GM19438 (cell line): ENCODE data around the gene HEXD.
"Not testable (repeated sequence)": the region's sequence is repeated elsewhere in the genome, so short reads cannot be mapped to it uniquely, and the experiment has no call there.

Experiments
- ATAC-seq: cut with Tn5 transposase; IDR thresholded peaks from one replicate; pipeline ENCODE4 v1.9.1; 2021; ENCODE audit warnings: low read depth; ENCODE audit not compliant: unreplicated experiment

Gene HEXD

GRCh38 chr17:82452162-82452561 lies 34.0 kb downstream of the HEXD start:
- no peak for ATAC-seq

GRCh38 chr17:82453151-82453550 lies 35.0 kb downstream of the HEXD start:
- not testable (repeated sequence) for ATAC-seq

DNA sequence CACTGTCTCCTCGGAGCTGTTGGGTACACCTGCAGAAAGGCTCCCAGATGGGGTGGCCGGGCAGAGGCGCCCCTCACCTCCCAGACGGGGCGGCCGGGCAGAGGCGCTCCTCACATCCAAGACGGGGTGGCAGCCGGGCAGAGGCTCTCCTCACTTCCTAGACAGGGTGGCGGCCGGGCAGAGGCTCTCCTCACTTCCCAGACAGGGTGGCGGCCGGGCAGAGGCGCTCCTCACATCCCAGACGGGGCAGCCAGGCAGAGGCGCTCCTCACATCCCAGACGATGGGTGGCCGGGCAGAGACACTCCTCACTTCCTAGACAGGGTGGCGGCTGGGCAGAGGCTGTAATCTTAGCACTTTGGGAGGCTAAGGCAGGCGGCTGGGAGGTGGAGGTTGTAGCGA lies 35.6 kb downstream of the HEXD start:
- not testable (repeated sequence) for ATAC-seq

- ATAC-seq: no peak
Measured at GRCh38 chr17:82457073-82457928, 39.2 kb downstream of the HEXD start.

- ATAC-seq: no peak
Measured at GRCh38 chr17:82457929-82458178, 39.7 kb downstream of the HEXD start.

GRCh38 chr17:82458179-82458884 lies 40.2 kb downstream of the HEXD start, which contains the start of gene NARF:
TSS of gene NARF (plus strand) at chr17:82458741. CDS start at chr17:82458804, 63 bp downstream.
- ATAC-seq: peak; percentile 96

DNA sequence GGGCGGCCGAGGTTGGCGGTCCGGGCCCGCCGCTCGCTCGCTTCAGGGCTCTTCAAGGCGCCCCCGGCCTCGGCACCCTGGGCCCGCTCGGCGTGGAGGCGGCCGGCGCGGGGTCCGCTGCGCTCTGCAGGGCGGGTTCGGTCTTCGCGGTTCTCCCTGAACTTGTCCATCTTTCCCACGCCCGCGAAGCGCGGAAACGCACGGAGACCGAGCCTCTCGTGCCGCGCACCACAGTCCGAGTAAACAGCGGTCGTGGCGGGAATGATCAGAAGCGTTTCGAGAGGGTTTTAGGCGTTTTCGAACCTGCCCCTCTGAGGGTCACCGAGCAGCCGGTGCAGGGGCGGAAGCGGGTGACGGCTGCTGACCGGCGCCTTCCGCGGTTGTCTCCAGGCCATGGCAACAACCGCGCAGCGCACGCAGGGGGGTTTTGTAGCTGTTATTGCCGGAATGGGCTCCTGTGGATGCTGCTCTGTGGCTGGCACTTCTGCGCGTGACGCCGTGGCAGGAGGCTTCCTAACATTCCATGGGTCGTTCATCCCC lies 40.8 kb downstream of the HEXD start:
- no peak for ATAC-seq

DNA sequence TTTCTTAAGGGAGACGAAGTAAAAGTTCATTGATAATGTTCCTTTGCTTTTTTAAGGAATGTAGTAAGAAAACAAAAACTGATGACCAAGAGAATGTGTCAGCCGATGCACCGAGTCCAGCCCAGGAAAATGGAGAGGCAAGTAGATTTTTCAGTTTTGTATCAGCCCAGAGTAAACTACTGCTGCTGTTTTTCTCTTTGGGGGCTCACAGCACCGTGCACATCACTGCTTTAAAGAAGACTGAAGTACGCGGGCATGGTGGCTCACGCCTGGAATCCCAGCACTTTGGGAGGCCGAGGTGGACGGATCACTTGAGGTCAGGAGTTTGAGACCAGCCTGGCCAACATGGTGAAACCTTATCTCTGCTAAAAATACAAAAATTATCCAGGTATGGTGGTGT lies 41.8 kb downstream of the HEXD start:
- not testable (repeated sequence) for ATAC-seq

DNA sequence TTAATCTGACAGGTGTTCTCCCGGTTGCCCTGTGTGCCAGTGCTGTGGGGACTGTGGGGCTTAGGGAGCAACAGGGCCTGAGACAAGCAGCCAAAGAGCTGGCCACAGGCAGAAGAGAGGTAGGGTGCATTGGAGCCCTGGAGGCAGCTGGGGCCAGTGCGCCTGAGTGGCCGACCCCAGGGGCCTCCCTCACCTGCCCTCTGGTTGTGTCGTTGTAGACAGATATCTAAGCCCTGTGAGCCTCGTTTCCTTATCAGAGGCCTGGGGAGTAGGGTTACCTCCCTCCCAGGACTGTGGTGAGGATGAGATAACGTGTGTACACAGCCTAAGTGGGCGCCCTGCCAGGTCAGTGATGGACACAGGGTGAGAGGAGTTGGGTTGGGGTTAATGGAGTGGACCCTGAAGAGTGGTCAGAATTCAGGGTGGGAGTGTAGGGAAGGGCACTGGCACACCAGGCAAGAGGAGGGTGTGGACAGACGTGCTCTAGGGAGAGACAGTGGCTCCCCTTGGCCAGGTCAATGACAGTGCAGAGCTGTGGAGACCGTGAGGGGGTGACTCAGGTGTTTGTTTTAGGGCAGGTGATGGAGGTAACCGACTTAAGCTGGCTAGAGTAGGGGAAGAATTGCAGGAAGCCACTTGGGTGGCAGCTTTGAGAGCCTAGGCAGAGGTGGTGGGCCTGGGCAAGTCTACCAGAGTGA lies 43.8 kb downstream of the HEXD start:
- no peak for ATAC-seq

GRCh38 chr17:82463391-82463790 lies 45.2 kb downstream of the HEXD start:
- no peak for ATAC-seq

DNA sequence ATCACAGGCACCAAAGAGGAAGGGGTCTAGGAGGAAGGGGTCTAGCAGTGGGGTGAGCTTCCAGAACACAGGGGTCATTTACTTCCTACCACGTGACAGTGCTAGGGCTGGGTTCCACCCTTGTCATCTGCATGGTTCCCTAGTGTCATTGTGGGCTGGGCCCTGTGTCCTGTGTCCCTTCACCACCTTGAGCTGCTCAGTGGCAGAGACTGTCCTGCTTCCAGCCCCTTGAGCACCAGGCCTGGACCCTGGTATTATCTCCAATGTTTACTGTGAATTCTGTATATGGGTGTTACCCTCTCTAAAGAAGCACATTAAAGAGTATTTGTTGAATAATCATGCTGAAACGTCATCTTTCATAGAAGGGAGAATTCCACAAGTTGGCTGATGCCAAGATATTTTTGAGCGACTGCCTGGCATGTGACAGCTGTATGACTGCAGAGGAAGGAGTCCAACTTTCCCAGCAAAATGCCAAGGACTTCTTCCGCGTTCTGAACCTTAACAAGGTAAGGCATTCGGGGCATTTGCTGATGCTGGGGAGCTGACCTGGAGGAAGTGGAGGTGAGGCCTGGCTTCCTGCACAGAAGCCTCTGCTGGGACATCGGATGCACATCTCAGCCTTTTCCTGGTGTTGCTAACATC lies 45.9 kb downstream of the HEXD start:
- no peak for ATAC-seq

DNA sequence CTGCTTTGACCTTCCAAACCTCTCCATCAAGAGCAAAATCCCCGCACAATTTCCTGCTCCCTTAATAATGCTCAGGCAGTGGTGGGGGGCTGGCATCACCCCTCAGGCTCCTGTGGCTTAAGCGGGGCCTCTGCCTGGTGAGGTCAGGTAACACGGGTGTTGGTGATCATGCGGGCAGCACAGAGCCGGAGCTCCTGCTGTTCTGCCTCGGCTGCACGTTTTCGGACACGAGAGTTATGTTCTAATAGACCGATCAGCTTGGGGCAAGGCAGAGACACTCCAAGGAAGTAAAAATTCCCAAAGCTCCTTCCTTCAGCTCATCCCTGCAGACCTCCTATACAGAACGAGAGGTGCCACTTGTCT lies 46.4 kb downstream of the HEXD start:
- ATAC-seq: no peak

DNA sequence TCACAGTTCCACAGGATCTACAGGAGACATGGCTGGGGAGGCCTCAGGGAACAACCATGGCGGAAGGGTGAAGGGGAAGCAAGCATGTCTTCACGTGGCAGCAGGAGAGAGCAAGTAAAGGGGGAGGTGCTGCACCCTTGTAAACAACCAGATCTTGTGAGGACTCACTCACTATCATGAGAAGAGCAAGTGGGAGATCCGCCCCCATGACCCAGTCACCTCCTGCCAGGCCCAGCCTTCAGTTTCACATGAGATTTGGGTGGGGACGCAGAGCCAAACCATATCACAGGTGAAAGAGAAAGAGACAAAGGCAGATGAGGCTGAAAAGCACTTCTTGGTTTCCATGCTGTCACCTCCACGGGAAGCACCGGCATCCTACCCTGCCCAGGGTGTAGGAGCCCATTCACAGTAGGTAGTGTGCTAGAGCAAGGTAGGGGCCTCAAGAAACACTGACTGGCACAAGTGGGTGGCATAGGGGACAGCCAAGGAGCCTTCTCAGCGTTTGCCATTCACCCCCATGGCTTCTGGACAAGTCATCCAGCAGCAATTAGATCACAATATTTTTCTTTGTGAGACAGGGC lies 47.0 kb downstream of the HEXD start:
- no peak for ATAC-seq

- no peak for ATAC-seq
Measured at GRCh38 chr17:82468692-82469091, 50.5 kb downstream of the HEXD start.

DNA sequence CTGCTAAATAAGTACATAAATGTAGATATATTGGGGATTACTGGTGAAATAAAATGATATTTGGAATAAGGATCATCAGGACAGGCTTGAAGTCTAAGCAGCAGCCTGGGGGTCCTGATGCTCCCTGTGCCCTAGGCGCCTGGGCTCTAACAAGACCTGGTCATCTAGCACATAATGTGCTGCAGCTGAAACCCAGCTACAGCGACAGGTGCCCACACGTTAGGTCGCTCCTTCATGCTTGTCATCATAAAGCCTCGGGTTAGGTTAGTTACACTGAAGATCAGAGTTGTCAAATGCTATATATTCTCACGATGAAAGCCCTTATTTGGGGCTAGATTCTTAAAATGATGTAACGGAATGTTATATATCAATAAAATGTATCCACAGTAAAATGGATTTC lies 51.9 kb downstream of the HEXD start:
- ATAC-seq: no peak

DNA sequence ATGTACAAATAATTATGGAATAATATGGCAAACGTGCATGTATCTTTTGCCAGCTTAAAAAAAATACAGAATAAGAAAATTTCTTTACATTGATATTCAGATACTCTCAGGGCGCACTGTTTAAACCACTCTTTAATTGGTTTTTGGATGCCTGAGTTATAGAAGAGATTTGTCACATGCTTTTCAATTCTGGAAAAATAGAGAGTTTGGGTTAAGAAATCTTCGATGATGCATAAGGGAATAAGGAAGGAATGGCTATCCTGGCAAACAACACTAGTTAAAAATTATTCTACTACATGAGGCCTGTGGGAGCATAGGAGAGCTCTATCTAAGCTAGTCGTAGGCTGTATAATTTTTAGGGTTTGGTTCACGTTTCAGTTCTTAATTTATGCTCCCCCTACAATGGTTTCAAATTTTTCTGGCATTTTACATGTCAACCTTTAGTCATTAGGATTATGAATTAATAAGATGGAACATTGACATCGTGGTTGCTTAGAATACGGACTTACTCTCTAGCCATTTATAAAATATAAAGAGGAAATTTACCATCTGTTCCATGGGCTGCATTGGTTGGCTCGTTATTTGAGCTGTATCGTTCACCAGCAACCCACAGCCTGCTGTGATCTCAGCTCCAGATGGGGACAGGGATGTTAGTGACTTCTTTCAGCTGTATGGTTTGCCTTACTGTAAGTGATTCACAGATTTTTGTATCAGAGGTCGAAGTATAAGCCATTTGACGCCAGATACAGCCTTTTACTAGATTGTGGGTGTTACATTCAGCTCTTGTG lies 56.3 kb downstream of the HEXD start:
- no peak for ATAC-seq

DNA sequence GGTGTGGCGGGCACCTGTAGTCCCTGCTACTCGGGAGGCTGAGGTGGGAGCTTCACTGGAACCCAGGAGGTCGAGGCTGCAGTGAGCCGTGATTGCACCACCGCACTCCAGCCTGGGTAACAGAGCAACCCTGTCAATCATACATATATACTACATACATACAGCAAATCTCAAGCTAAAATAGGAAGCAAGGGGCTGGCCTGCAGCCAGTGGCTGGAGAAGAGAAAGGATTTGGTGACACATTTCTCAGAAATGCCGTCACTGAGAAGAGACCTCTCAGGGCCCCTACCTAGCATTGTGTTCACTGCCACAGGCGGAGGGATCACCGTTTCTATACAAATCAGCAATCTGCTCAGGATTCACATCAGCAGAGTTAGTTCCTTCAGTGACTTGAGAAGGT lies 57.3 kb downstream of the HEXD start:
- no peak for ATAC-seq

DNA sequence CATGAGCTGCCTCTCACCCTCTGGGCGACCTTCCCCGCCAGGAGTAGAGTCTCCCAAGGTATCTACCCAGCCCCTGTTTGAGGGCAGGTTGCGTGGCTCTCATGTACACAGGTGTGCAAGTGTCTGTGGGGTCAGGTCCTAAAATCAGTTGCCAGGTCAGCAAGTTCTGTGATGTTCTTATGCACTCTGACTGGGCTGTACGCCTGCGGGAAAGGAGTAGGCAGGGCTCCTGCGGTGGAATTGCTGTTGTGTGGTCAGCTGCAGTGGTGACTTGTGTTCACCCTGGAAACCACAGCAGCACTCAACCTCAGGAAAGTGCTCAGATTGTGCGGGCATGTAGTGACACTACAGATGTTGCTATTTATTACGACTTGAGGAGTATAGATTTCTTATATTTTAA lies 59.8 kb downstream of the HEXD start:
- ATAC-seq: no peak

DNA sequence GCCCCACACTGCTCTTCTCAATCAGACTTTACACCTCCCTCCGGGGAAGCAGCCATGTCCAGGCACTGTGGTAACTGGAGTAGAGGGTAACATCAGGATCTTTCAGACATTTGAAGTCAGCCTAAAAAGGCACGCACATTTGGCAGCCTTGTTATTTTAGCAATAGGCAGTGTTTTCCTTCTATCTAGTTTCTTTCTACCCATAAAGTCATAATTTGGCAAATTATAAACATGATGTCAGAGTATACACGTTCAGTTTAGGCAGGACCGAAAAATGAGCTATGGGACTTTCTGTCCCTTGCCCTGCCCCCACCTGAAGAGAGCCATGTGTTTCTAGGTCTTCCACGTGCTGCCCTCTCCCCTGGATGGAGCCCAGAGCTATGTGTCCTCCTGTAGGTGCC lies 61.5 kb downstream of the HEXD start:
- ATAC-seq: no peak

GRCh38 chr17:82480318-82480717 lies 62.2 kb downstream of the HEXD start:
- ATAC-seq: no peak
